ENCODE results near the gene RAD51B. TPM values are rescaled to one million over a fixed set of nuclear protein-coding genes. Genes with fewer than 3 reads are reported as not detected.

The RAD51B gene
- total RNA-seq, 4 donors from 2014 or later = 12.6 to 26.4 (median 16.7) TPM

DNA sequence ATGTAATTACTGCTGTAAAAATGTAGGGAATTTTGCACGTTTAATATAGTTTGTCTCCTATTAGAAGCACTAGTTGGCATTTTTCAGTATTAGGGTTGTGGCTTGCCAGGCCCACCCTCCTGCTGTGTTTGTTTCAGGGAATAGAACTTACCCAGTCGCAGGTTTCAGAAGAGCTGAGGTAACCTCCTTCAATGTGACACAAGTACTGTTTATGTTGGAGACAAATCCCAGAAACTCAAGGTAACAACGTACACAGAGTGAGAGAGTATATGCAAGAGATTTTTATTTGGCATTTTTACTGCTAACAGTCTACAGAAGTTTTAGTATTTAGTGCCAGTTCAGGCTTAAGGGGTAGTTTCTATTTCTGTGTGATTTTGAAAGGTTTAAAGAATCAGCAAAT lies 284.3 kb downstream of the RAD51B start:
- no peaks in the 10 kb centered on the region for H3K27me3 ChIP-seq
- no peak overlapping the region for H3K27ac ChIP-seq
- peaks cover 0 to 19% (median 6%) of the 10 kb centered on the region in 4 donors for H3K9me3 ChIP-seq
- TF ChIP-seq EP300 (IDR thresholded peaks at IDR 0.05) (no peak), POLR2A (IDR thresholded peaks at IDR 0.05) (no peak)
- TF ChIP-seq, protein P1, sequence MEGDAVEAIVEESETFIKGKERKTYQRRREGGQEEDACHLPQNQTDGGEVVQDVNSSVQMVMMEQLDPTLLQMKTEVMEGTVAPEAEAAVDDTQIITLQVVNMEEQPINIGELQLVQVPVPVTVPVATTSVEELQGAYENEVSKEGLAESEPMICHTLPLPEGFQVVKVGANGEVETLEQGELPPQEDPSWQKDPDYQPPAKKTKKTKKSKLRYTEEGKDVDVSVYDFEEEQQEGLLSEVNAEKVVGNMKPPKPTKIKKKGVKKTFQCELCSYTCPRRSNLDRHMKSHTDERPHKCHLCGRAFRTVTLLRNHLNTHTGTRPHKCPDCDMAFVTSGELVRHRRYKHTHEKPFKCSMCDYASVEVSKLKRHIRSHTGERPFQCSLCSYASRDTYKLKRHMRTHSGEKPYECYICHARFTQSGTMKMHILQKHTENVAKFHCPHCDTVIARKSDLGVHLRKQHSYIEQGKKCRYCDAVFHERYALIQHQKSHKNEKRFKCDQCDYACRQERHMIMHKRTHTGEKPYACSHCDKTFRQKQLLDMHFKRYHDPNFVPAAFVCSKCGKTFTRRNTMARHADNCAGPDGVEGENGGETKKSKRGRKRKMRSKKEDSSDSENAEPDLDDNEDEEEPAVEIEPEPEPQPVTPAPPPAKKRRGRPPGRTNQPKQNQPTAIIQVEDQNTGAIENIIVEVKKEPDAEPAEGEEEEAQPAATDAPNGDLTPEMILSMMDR (IDR thresholded peaks at IDR 0.05) = no peak
- WGBS, 2 donors = 77 to 79% methylated on average over 3 of the region's 3 CpGs
- H3K36me3 ChIP-seq = peaks cover 0 to 11% (median 0%) of the 10 kb centered on the region in 3 donors
- H3K4me3 ChIP-seq = no peak overlapping the region
- peaks cover 0 to 7% (median 0%) of the 10 kb centered on the region in 4 donors for H3K4me1 ChIP-seq
- DNase-seq (ENCODE audit: low spot score in 2 of 2) = no peak

DNA sequence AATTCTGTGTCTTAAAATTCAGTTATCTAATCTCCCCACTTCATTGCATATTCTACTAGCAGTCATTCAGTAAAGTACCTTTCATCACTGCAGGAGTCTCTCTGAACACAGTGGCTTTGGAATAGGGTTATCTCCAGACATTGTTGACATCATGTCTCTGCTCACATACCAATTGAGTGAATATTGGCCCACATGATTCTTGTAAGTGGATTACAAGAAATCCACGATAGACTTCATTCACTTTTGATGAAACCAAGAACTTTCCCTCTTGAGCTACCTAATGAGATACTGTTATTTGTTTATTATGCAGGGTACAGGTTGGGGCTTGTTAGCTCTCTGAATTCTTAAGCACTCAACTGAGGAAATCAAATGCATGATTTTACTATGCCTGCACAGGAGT lies 284.9 kb downstream of the RAD51B start:
- H3K4me3 ChIP-seq = no peak overlapping the region
- whole genome bisulfite sequencing, 2 donors = 50 to 67% methylated on average over 1 of the region's 1 CpG
- H3K36me3 ChIP-seq = peaks cover 0 to 11% (median 0%) of the 10 kb centered on the region in 3 donors
- TF ChIP-seq, protein P1 (IDR thresholded peaks at IDR 0.05) = no peak
- TF ChIP-seq POLR2A (IDR thresholded peaks at IDR 0.05) = no peak
- no peak for TF ChIP-seq EP300 (IDR thresholded peaks at IDR 0.05)
- no peak overlapping the region for H3K27ac ChIP-seq
- H3K27me3 ChIP-seq = no peaks in the 10 kb centered on the region
- peaks cover 0 to 19% (median 6%) of the 10 kb centered on the region in 4 donors for H3K9me3 ChIP-seq
- peaks cover 0 to 7% (median 0%) of the 10 kb centered on the region in 4 donors for H3K4me1 ChIP-seq
- no peak for DNase-seq (ENCODE audit: low spot score in 2 of 2)

DNA sequence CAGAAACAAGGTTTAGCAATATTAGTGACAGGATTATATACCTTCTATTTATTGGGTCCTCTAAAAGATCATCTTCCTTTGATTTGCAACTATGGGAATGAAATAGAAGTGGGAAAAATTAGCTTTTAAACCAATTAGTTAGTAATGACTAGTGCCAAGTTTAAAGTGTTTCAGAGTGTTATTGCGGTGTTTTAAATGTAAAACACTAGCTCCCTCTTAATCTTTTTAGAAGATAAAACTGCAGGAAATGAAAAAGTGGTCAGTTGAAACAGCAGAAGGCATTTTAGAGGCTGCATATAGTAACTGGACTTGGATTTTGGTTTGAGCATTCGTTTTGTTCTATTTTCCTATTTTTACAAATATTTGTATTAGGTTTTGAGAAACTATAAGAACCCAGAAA lies 286.2 kb downstream of the RAD51B start:
- H3K4me3 ChIP-seq = no peak overlapping the region
- H3K36me3 ChIP-seq = peaks cover 0 to 10% (median 0%) of the 10 kb centered on the region in 3 donors
- no peaks in the 10 kb centered on the region for H3K27me3 ChIP-seq
- WGBS, 2 donors = 77 to 83% methylated on average over 2 of the region's 2 CpGs
- H3K9me3 ChIP-seq = peaks cover 0 to 16% (median 6%) of the 10 kb centered on the region in 4 donors
- TF ChIP-seq POLR2A (IDR thresholded peaks at IDR 0.05) = no peak
- no peak for TF ChIP-seq EP300 (IDR thresholded peaks at IDR 0.05)
- TF ChIP-seq, protein P1 (IDR thresholded peaks at IDR 0.05) = no peak
- no peak for DNase-seq (ENCODE audit: low spot score in 2 of 2)
- H3K4me1 ChIP-seq = peaks cover 0 to 13% (median 0%) of the 10 kb centered on the region in 4 donors
- H3K27ac ChIP-seq = no peak overlapping the region

DNA sequence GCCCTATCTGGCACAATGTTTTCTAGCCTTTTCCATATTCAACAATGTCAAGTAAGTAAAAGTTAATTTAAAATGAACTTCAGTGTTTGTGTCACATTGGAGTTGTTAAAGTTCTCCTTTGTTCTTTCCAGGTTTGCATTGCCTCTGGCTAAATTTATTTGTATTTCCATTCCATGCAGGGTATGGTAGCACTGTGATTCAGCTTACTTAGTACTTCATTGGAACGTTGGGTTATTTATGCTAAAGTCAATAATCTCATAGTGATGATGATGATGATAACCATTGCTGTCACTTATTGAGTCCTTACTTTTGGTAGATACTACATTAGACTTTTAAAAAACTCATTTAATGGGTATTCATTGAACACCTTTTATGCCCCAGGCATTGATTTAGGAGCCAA lies 286.9 kb downstream of the RAD51B start:
- 62 to 83% methylated on average over 1 of the region's 1 CpG for WGBS, 2 donors
- TF ChIP-seq POLR2A (IDR thresholded peaks at IDR 0.05) = no peak
- TF ChIP-seq, protein P1 (IDR thresholded peaks at IDR 0.05) = no peak
- TF ChIP-seq EP300 (IDR thresholded peaks at IDR 0.05) = no peak
- Histone ChIP-seq H3K27ac (no peak overlapping the region), H3K27me3 (no peaks in the 10 kb centered on the region), H3K9me3 (peaks cover 0 to 10% (median 4%) of the 10 kb centered on the region in 4 donors), H3K36me3 (peaks cover 0 to 6% (median 0%) of the 10 kb centered on the region in 3 donors), H3K4me1 (peaks cover 0 to 20% (median 0%) of the 10 kb centered on the region in 4 donors), H3K4me3 (no peak overlapping the region)
- no peak for DNase-seq (ENCODE audit: low spot score in 2 of 2)

DNA sequence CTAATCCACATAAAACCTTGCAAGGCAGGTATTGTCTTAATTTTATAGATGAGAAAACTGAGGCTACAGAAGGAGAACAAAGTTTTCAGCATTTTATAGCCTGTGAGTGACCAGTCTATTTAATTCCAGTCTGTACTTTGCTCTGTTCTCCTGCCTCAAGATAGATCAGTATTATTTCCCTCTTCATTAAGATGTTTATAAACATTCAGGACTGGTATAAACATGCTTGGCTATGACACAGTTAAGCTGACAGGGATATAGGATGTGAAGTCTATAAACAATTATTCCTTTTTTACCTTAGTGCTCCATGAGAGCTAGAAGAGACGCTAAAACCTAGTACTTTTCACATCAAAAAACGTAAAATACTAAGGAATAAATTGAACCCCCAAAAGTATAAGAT lies 287.3 kb downstream of the RAD51B start:
- Histone ChIP-seq H3K4me1 (peaks cover 0 to 24% (median 0%) of the 10 kb centered on the region in 4 donors), H3K36me3 (peaks cover 0 to 2% (median 0%) of the 10 kb centered on the region in 3 donors), H3K4me3 (no peak overlapping the region), H3K27me3 (no peaks in the 10 kb centered on the region), H3K9me3 (peaks cover 0 to 6% (median 2%) of the 10 kb centered on the region in 4 donors), H3K27ac (no peak overlapping the region)
- DNase-seq (ENCODE audit: low spot score in 2 of 2) = no peak
- 93 to 95% methylated on average over 2 of the region's 2 CpGs for WGBS, 2 donors
- TF ChIP-seq, protein P1 (IDR thresholded peaks at IDR 0.05) = no peak
- no peak for TF ChIP-seq EP300 (IDR thresholded peaks at IDR 0.05)
- TF ChIP-seq POLR2A (IDR thresholded peaks at IDR 0.05) = no peak

All from tibial nerve (tissue), 4 donors.